Activated gamma-delta T cell treated with anti-CD3 and anti-CD28 coated beads, Interleukin-2, amount 50 U/mL, for 16 hours (primary cell): Measurements from ENCODE around the gene HTT-AS.
"Not testable (repeated sequence)": the region's sequence is repeated elsewhere in the genome, so short reads cannot be mapped to it uniquely, and the experiment has no call there.

Experiments
- DNase-seq: peaks from one replicate; pipeline ENCODE4 v3.0.0-alpha.2; 2020; ENCODE audit warnings: low read depth

HTT-AS gene

GRCh38 chr4:3051141-3051897, 23.0 kb downstream of the HTT-AS start:
- DNase-seq: not testable (repeated sequence)

GRCh38 chr4:3047464-3048286, 26.7 kb downstream of the HTT-AS start:
- peak; percentile 56 for DNase-seq

- DNase-seq: no peak
Observed at GRCh38 chr4:3046623-3047022, 27.7 kb downstream of the HTT-AS start.

GRCh38 chr4:3046162-3046561, 28.2 kb downstream of the HTT-AS start:
- no peak for DNase-seq

GRCh38 chr4:3044870-3045819, 29.2 kb downstream of the HTT-AS start:
- DNase-seq: peak; percentile 61

GRCh38 chr4:3043282-3044020, 30.9 kb downstream of the HTT-AS start:
- no peak for DNase-seq

- no peak for DNase-seq
Observed at GRCh38 chr4:3042226-3042625, 32.1 kb downstream of the HTT-AS start.

GRCh38 chr4:3041192-3042142, 32.9 kb downstream of the HTT-AS start:
- DNase-seq: peak; percentile 6

GRCh38 chr4:3040452-3041191, 33.7 kb downstream of the HTT-AS start:
- DNase-seq: no peak

GRCh38 chr4:3039706-3040366, 34.5 kb downstream of the HTT-AS start:
- DNase-seq: no peak

GRCh38 chr4:3037957-3038461, 36.3 kb downstream of the HTT-AS start:
- DNase-seq: no peak

- no peak for DNase-seq
Observed at GRCh38 chr4:3036131-3036952, 38.0 kb downstream of the HTT-AS start.

GRCh38 chr4:3035674-3036073, 38.7 kb downstream of the HTT-AS start:
- no peak for DNase-seq

GRCh38 chr4:3035249-3035648, 39.1 kb downstream of the HTT-AS start:
- no peak for DNase-seq

- DNase-seq: no peak
Observed at GRCh38 chr4:3034231-3034630, 40.1 kb downstream of the HTT-AS start.

- DNase-seq: no peak
Observed at GRCh38 chr4:3031357-3032082, 42.8 kb downstream of the HTT-AS start.
